A204.1 (cell line): ENCODE data around the gene DDHD1.

Experiments used
- FAIRE-seq: peaks from 2 replicates; lab custom pipeline; 2012; peaks lifted over from hg19 to GRCh38; lab: Jason Lieb, UNC

DDHD1 gene

GRCh38 chr14:53032161-53032803 lies 120.8 kb downstream of the DDHD1 start:
- no peak for FAIRE-seq

GRCh38 chr14:53027562-53027961 lies 125.6 kb downstream of the DDHD1 start:
- FAIRE-seq: no peak

- FAIRE-seq: no peak
These were observed 126.1 kb downstream of the DDHD1 start for GRCh38 chr14:53027041-53027440.

GRCh38 chr14:53023325-53023724 lies 129.8 kb downstream of the DDHD1 start:
- FAIRE-seq: no peak

- no peak for FAIRE-seq
These were observed 130.5 kb downstream of the DDHD1 start for GRCh38 chr14:53022593-53022992.

GRCh38 chr14:53020193-53020932 lies 132.8 kb downstream of the DDHD1 start:
- FAIRE-seq: no peak

GRCh38 chr14:53019406-53019805 lies 133.7 kb downstream of the DDHD1 start:
- FAIRE-seq: no peak

- no peak for FAIRE-seq
These were observed 135.3 kb downstream of the DDHD1 start for GRCh38 chr14:53017837-53018236.

GRCh38 chr14:53016919-53017318 lies 136.2 kb downstream of the DDHD1 start:
- FAIRE-seq: no peak

- FAIRE-seq: no peak
These were observed 136.6 kb downstream of the DDHD1 start for GRCh38 chr14:53016491-53016890.

GRCh38 chr14:53011053-53011462 lies 142.1 kb downstream of the DDHD1 start:
- FAIRE-seq: no peak

- no peak for FAIRE-seq
These were observed 142.7 kb downstream of the DDHD1 start for GRCh38 chr14:53010193-53011040.

- FAIRE-seq: no peak
These were observed 146.1 kb downstream of the DDHD1 start for GRCh38 chr14:53006931-53007562.

- no peak for FAIRE-seq
These were observed 148.1 kb downstream of the DDHD1 start for GRCh38 chr14:53004976-53005375.

- FAIRE-seq: no peak
These were observed 149.3 kb downstream of the DDHD1 start for GRCh38 chr14:53003776-53004175.

- FAIRE-seq: no peak
These were observed 150.5 kb downstream of the DDHD1 start for GRCh38 chr14:53002576-53002975.

GRCh38 chr14:53001787-53002378 lies 151.2 kb downstream of the DDHD1 start:
- no peak for FAIRE-seq

- FAIRE-seq: no peak
These were observed 154.6 kb downstream of the DDHD1 start for GRCh38 chr14:52998376-52999015.

- FAIRE-seq: no peak
These were observed 156.6 kb downstream of the DDHD1 start for GRCh38 chr14:52996493-52996892.

GRCh38 chr14:52995998-52996397 lies 157.1 kb downstream of the DDHD1 start:
- FAIRE-seq: no peak

- FAIRE-seq: no peak
These were observed 160.8 kb downstream of the DDHD1 start for GRCh38 chr14:52992236-52992870.
